ENCODE measurements around the gene FBL. TPM values are rescaled to one million over a fixed set of nuclear protein-coding genes. Genes with fewer than 3 reads are reported as not detected.

Gene FBL
- total and polyA plus RNA-seq, 3 experiments from 2014 or later, result 182 to 682 (median 661) TPM

GRCh38 chr19:39845172-39845571 is 1.0 kb downstream of the FBL start:
- DNase-seq, result no peak
- Histone ChIP-seq H3K27ac (ENCODE audit: low read depth, low read length) (peak overlapping the region; percentile 15), H3K4me1 (ENCODE audit: insufficient read depth, low read length) (peaks cover 48% of the 10 kb centered on the region), H3K4me3 (ENCODE audit: low read length) (peak overlapping the region; percentile 74), H3K27me3 (ENCODE audit: insufficient read depth, low read length, poor library complexity, severe bottlenecking) (no peaks in the 10 kb centered on the region), H3K9me3 (ENCODE audit: low read length) (no peaks in the 10 kb centered on the region), H3K36me3 (ENCODE audit: insufficient read depth, low read length) (peaks cover 2% of the 10 kb centered on the region)
- Mint-ChIP-seq H3K4me1 (peaks cover 45 to 59% (median 52%) of the 10 kb centered on the region in 3 donors), H3K36me3 (peaks cover 0 to 13% (median 2%) of the 10 kb centered on the region in 3 donors), H3K4me3 (peak overlapping the region; percentile 79 to 94 (median 90)), H3K27ac (peak overlapping the region; percentile 93 to 99 (median 96)), H3K27me3 (no peaks in the 10 kb centered on the region), H3K9me3 (no peaks in the 10 kb centered on the region)
- CTCF ChIA-PET, result interaction anchor here (1.1 to 6.4 kb wide), 10 partner anchors 9 to 312 kb away, joined by 3 to 68 read pairs (median 6); partner anchors contain the start of genes DYRK1B, EID2B and PSMC4
- POLR2A ChIA-PET, result interaction anchor here (1.1 to 2.9 kb wide), 3 partner anchors 11 to 152 kb away, joined by 3 to 20 read pairs (median 4); partner anchors contain the start of genes DYRK1B and ZNF546

GRCh38 chr19:39843919-39844793 is 2.0 kb downstream of the FBL start:
- H3K27me3 ChIP-seq (ENCODE audit: insufficient read depth, low read length, poor library complexity, severe bottlenecking), result no peaks in the 10 kb centered on the region
- peak in 2 of 5 donors; percentile 43 to 45 for DNase-seq
- Mint-ChIP-seq H3K4me1 (peaks cover 47 to 65% (median 52%) of the 10 kb centered on the region in 3 donors), H3K36me3 (peaks cover 0 to 23% (median 8%) of the 10 kb centered on the region in 3 donors), H3K27ac (peak overlapping the region in 7 of 8 donors; percentile 11 to 98 (median 95)), H3K4me3 (peak overlapping the region; percentile 79 to 94 (median 90)), H3K27me3 (no peaks in the 10 kb centered on the region), H3K9me3 (no peaks in the 10 kb centered on the region)
- POLR2A ChIA-PET, result interaction anchor here (1.0 kb wide), 1 partner anchor 51 kb away, joined by 3 read pairs; no protein-coding TSS in a partner anchor
- H3K4me1 ChIP-seq (ENCODE audit: insufficient read depth, low read length), result peaks cover 48% of the 10 kb centered on the region
- peaks cover 12% of the 10 kb centered on the region for H3K36me3 ChIP-seq (ENCODE audit: insufficient read depth, low read length)
- H3K4me3 ChIP-seq (ENCODE audit: low read length), result peak overlapping the region; percentile 74
- CTCF ChIA-PET, result interaction anchor here (0.6 to 6.4 kb wide), 20 partner anchors 8 to 311 kb away, joined by 3 to 68 read pairs (median 4); partner anchors contain the start of genes DYRK1B, EID2B and PSMC4
- H3K9me3 ChIP-seq (ENCODE audit: low read length), result no peaks in the 10 kb centered on the region
- H3K27ac ChIP-seq (ENCODE audit: low read depth, low read length), result no peak overlapping the region

DNA sequence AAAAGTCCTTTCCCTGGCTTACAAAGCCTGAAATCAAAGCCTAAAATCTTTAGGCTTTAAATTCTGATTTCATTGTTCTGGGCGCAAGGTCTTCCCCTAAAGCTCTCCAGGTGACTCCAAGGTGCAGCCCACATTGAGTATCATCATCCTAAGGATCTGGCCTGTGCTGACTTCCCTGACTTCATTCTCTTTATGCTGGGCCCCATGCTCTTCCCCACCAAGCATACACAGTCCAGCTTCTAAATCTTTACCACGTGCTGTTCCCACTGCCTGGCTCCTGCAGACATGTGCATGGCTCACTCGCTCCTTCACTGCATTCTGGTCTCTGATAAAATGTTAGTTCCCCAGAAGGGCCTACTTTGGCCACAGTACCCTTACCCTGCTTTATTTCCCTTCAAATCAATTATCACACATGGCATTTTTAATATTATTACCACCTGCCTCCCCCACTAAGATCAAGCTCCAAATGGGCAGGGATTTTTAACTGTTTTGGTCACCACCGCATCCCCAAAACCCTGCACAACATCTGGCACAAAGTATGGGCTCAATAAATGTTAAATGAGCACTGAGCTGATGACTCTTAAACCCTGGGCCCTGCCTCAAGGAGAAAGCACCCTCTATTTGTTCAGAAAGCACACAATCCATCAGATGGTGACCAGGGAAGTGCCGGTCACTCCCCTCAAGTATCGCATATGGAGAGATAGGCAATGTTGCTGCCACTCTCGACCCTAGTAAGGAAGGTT is 3.3 kb downstream of the FBL start:
- Mint-ChIP-seq H3K9me3 (no peaks in the 10 kb centered on the region), H3K4me3 (peak overlapping the region in 4 of 7 donors; percentile 34 to 65 (median 57))
- no peak overlapping the region for H3K27ac ChIP-seq (ENCODE audit: low read depth, low read length)

DNA sequence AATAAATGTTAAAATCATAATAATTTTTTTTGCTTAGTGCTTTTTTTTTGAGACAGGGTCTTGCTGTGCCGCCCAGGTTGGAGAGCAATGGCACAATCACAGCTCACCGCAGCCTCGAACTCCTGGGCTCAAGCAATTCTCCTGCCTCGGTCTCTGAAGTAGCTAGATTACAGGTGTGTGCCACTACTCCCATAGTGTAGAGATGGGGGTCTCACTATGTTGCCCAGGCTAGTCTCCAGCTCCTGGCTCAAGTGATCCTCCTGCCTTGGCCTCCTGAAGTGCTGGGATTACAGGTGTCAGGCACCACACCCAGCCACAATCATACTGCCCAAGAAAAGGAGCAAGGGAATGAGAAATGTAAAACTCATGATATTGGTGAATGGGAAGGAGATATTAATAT is 5.1 kb downstream of the FBL start:
- Mint-ChIP-seq H3K36me3 (peaks cover 7 to 51% (median 22%) of the 10 kb centered on the region in 3 donors), H3K4me1 (peaks cover 38 to 53% (median 41%) of the 10 kb centered on the region in 3 donors), H3K27ac (peak overlapping the region in 3 of 8 donors; percentile 46 to 63 (median 51)), H3K9me3 (no peaks in the 10 kb centered on the region), H3K27me3 (no peaks in the 10 kb centered on the region), H3K4me3 (peak overlapping the region in 1 of 7 donors; percentile 7)
- Histone ChIP-seq H3K9me3 (ENCODE audit: low read length) (no peaks in the 10 kb centered on the region), H3K27me3 (ENCODE audit: insufficient read depth, low read length, poor library complexity, severe bottlenecking) (no peaks in the 10 kb centered on the region), H3K27ac (ENCODE audit: low read depth, low read length) (no peak overlapping the region), H3K36me3 (ENCODE audit: insufficient read depth, low read length) (peaks cover 37% of the 10 kb centered on the region), H3K4me1 (ENCODE audit: insufficient read depth, low read length) (peaks cover 41% of the 10 kb centered on the region), H3K4me3 (ENCODE audit: low read length) (no peak overlapping the region)
- POLR2A ChIA-PET, result no interaction called here
- CTCF ChIA-PET, result no interaction called here
- DNase-seq, result no peak

More for the DNA sequence above, 3.3 kb downstream of the FBL start:
- H3K27me3 Mint-ChIP-seq, result no peaks in the 10 kb centered on the region
- no peak overlapping the region for H3K4me3 ChIP-seq (ENCODE audit: low read length)
- DNase-seq, result no peak
- ChIA-PET POLR2A (no interaction called here), CTCF (interaction anchor here (0.7 to 6.4 kb wide), 13 partner anchors 9 to 321 kb away, joined by 3 to 68 read pairs (median 8); partner anchors contain the start of genes DYRK1B and PSMC4)
- H3K9me3 ChIP-seq (ENCODE audit: low read length), result no peaks in the 10 kb centered on the region
- H3K4me1 Mint-ChIP-seq, result peaks cover 47 to 65% (median 52%) of the 10 kb centered on the region in 3 donors
- peak overlapping the region in 7 of 8 donors; percentile 35 to 91 (median 70) for H3K27ac Mint-ChIP-seq
- peaks cover 48% of the 10 kb centered on the region for H3K4me1 ChIP-seq (ENCODE audit: insufficient read depth, low read length)
- peaks cover 21% of the 10 kb centered on the region for H3K36me3 ChIP-seq (ENCODE audit: insufficient read depth, low read length)
- H3K36me3 Mint-ChIP-seq, result peaks cover 1 to 34% (median 12%) of the 10 kb centered on the region in 3 donors
- no peaks in the 10 kb centered on the region for H3K27me3 ChIP-seq (ENCODE audit: insufficient read depth, low read length, poor library complexity, severe bottlenecking)

DNA sequence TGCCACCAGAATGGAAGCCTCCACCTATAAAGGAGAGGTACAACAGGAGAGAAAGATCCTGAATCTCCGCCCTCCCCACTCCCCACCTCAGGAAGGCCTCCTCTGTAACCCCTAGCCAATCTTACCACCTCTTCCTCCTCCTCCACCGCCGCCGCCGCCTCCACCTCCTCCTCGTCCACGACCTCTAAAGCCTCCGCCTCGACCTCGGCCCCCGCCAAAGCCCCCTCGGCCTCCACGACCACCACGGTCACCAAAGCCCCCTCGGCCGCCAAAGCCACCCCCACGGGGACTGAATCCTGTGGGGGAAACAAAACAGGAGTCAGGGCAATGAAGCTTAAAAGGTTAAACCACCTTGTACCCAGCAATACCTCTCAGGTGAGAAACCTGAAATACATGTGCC is 5.7 kb downstream of the FBL start:
- H3K27me3 ChIP-seq (ENCODE audit: insufficient read depth, low read length, poor library complexity, severe bottlenecking), result no peaks in the 10 kb centered on the region
- H3K27ac Mint-ChIP-seq, result no peak overlapping the region
- H3K4me1 ChIP-seq (ENCODE audit: insufficient read depth, low read length), result peaks cover 40% of the 10 kb centered on the region
- peaks cover 7 to 50% (median 22%) of the 10 kb centered on the region in 3 donors for H3K36me3 Mint-ChIP-seq
- no peak overlapping the region for H3K4me3 Mint-ChIP-seq
- H3K4me1 Mint-ChIP-seq, result peaks cover 34 to 48% (median 36%) of the 10 kb centered on the region in 3 donors
- H3K27ac ChIP-seq (ENCODE audit: low read depth, low read length), result no peak overlapping the region
- ChIA-PET POLR2A (no interaction called here), CTCF (no interaction called here)
- H3K27me3 Mint-ChIP-seq, result no peaks in the 10 kb centered on the region
- H3K9me3 ChIP-seq (ENCODE audit: low read length), result no peaks in the 10 kb centered on the region
- no peak for DNase-seq
- H3K4me3 ChIP-seq (ENCODE audit: low read length), result no peak overlapping the region
- peaks cover 38% of the 10 kb centered on the region for H3K36me3 ChIP-seq (ENCODE audit: insufficient read depth, low read length)
- H3K9me3 Mint-ChIP-seq, result no peaks in the 10 kb centered on the region

DNA sequence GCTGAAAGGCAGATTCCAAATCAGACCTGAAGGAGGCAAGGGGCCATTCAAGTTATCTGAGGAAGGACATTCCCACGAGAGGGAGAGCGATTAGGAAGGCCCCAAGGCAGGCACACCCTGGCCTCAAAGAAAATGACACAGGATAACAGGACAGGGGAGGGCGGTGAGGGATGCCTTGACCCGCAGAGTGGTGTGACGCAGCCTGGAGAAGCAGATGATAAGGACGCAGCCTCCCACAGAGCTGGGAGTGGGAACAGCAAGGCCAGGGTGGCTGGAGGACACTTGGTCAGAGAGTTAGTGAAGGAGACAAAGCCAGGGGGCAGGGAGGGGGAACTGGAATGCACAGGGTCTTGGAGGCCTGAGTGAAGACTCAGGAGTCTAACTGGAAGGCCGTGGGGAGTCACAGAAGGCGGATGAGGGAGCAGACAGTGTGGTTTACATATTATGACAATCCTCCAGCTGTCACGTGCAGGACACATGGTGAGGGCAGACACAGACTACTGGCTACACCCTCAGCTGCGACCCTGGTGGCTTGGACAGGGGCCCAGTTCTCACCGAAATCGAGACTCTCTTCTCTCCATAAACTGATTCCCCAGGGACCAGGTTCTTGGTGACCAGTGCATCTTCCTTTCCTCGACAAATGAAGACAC is 6.4 kb downstream of the FBL start:
- H3K36me3 ChIP-seq (ENCODE audit: insufficient read depth, low read length), result peaks cover 38% of the 10 kb centered on the region
- no peaks in the 10 kb centered on the region for H3K27me3 Mint-ChIP-seq
- no peak overlapping the region for H3K4me3 Mint-ChIP-seq
- peaks cover 27 to 42% (median 29%) of the 10 kb centered on the region in 3 donors for H3K4me1 Mint-ChIP-seq
- H3K27ac ChIP-seq (ENCODE audit: low read depth, low read length), result no peak overlapping the region
- no peak overlapping the region for H3K4me3 ChIP-seq (ENCODE audit: low read length)
- DNase-seq, result no peak
- CTCF ChIA-PET, result no interaction called here
- H3K9me3 ChIP-seq (ENCODE audit: low read length), result no peaks in the 10 kb centered on the region
- POLR2A ChIA-PET, result no interaction called here
- H3K27me3 ChIP-seq (ENCODE audit: insufficient read depth, low read length, poor library complexity, severe bottlenecking), result no peaks in the 10 kb centered on the region
- H3K36me3 Mint-ChIP-seq, result peaks cover 7 to 52% (median 22%) of the 10 kb centered on the region in 3 donors
- peaks cover 33% of the 10 kb centered on the region for H3K4me1 ChIP-seq (ENCODE audit: insufficient read depth, low read length)
- H3K9me3 Mint-ChIP-seq, result no peaks in the 10 kb centered on the region
- peak overlapping the region in 5 of 8 donors; percentile 48 to 78 (median 52) for H3K27ac Mint-ChIP-seq

DNA sequence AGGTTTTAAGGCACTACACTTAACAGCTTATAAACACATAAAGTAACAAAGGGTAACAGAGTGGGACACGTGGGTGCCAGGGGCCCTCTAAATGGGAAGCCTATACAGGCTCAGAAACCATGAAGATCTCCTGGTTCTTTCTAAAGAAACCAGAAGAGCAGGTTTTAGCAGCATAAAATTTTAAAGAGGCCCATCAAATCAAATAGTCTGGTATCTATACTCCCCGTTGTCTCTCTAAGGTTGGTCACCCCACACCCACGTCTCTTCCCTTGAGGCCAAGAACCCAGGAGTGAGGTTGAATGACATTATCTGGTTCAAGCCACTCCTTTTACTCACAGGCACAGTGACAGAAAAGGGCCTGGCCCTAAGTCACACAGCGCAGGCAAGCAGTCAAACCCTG is 7.6 kb downstream of the FBL start:
- no peak for DNase-seq
- Histone ChIP-seq H3K4me3 (ENCODE audit: low read length) (no peak overlapping the region), H3K36me3 (ENCODE audit: insufficient read depth, low read length) (peaks cover 43% of the 10 kb centered on the region), H3K4me1 (ENCODE audit: insufficient read depth, low read length) (peaks cover 26% of the 10 kb centered on the region), H3K27ac (ENCODE audit: low read depth, low read length) (no peak overlapping the region), H3K9me3 (ENCODE audit: low read length) (no peaks in the 10 kb centered on the region), H3K27me3 (ENCODE audit: insufficient read depth, low read length, poor library complexity, severe bottlenecking) (no peaks in the 10 kb centered on the region)
- H3K4me3 Mint-ChIP-seq, result no peak overlapping the region
- POLR2A ChIA-PET, result no interaction called here
- H3K36me3 Mint-ChIP-seq, result peaks cover 10 to 61% (median 23%) of the 10 kb centered on the region in 3 donors
- CTCF ChIA-PET, result no interaction called here
- H3K4me1 Mint-ChIP-seq, result peaks cover 21 to 38% (median 23%) of the 10 kb centered on the region in 3 donors
- no peaks in the 10 kb centered on the region for H3K27me3 Mint-ChIP-seq
- peak overlapping the region in 1 of 8 donors; percentile 88 for H3K27ac Mint-ChIP-seq
- no peaks in the 10 kb centered on the region for H3K9me3 Mint-ChIP-seq
